Measurements from ENCODE around the gene PHTF2. TPM values are rescaled to one million over a fixed set of nuclear protein-coding genes. Genes with fewer than 3 reads are reported as not detected.
"Not testable (repeated sequence)": the region's sequence is repeated elsewhere in the genome, so short reads cannot be mapped to it uniquely, and the experiment has no call there.

PHTF2 gene
- polyA plus RNA-seq, 5 donors: 16.9 to 42.3 (median 34.4) TPM

DNA sequence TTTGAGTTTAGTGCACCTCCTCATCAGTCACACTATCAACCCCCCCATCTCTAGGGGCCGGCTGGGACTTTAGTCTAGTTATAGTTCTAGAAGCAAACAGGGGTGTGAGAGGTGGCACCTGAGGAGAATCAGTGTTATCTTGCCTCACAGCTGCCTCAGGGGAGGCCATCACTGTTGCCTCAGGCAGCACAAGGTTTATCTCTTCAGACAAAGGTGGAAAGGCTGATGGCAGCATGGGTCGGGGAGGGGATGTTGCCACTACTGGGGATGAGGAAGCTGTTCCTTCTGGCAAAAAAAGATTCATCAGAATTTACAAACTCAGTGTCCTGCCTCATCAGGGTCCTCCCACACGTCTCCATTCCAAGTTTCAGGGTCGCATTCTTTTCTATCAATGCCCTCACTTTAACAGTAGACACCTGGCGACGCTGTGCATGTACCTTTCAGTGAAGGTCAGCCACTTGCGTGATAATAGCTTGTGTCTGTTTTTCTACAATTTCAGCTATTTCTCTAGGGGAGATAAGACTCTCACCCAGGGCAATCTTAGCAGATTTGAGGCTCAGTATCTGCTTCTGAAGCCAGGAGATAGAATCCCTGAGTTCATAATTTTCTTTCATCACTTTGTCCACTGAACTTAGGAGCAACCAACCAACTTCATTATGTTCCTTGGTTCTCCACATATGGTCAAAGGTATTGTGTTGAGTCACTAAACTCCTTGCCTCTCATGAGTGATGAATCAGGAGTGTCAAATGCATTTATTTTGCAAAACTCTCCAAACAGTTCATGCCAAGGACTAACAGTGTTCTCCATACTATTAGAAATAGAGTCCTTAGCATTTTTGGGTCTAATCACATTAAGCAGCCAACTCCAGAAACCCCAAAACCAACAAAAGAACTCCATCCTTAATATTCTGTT lies 75.1 kb downstream of the PHTF2 start:
- DNase-seq: not testable (repeated sequence)

DNA sequence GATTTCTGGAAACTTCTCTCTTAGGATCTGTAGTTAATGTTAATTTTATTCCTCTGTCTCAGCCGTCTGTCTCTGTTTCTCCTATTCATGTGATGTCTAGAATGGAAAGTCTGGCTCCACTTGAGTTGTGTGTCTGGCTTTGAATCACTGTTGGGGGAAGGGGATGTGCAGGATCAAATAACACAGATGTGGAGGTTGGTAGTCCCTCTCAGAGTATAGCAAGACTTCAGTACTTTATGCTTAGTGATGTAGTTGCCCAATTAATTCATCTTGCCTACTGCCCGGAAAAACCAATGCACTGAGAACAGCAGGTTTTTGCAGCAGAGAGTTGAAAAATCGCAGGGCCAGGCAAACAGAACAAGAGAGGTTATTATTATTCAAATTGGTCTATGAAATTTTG lies 79.2 kb downstream of the PHTF2 start:
- DNase-seq: no peak

DNA sequence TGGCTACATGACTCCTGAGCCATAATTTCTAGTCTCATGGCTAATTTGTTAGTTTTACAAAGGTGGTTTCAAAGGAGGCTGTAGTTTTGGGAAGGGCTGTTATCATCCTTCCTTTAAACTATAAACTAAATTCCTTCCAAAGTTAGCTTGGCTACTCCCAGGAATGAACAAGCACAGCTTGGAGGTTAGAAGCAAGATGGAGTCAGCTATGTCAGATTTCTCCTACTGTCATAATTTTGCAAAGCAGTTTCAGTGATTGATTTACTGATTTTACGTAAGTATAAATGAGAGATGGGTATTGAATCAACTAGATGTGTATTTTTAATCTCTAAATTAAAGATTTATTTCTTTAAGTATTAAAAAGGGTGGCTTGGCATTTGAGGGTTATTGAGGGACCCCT lies 79.9 kb downstream of the PHTF2 start:
- no peak for DNase-seq

DNA sequence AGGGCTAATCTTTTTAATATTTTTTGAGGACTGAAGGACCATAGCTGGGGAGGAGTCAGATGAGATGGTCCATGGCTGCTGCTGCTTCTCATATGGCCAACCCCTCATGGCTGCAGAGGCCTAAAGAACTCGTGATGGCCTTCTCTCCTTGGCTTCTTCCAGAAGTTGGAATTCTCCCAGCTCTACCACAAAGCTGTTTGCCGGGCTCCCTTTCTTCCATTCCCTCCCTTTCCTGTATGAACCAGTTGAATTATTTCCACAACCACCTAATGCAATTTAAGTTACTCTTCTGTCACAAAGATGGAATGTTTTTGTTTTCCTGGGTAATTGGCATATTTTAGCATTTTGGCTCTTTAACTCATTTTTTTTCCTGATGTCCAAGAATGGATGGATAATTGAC lies 80.7 kb downstream of the PHTF2 start:
- DNase-seq: no peak

DNA sequence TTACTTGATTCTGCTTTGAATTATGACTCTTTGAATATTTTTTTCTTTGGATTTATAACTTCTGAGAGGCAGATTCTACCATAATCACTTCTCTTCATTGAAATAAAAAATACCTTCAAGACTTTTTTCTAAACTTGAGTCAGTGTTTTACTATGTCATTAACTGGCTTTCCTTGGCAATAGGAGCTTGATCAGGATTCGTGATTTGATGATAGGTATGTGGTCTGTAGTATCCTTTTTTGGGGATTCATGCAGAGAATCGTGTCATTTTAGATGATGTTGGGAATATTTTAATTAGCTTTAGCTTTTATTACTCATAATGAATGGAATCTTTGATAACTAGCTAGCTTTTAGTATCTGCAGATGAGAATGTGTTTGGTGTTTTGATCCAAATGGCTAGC lies 83.3 kb downstream of the PHTF2 start:
- DNase-seq: no peak

DNA sequence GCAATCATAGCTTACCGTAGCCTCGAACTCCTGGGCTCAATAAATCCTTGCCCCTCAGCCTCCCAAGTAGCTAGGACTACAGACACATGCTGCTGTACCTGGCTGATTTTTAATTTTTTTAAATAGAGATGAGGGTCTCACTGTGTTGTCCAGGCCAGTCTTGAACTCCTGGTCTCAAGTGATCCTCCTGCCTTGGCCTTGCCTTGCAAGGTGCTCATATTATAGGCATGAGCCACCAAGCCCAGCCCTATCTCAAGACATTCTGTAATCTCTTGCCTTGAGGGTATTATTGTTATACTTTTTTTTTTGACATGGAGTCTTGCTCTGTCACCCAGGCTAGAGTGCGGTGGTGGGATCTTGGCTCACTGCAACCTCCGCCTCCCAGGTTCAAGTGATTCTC lies 86.6 kb downstream of the PHTF2 start:
- DNase-seq: no peak

GRCh38 chr7:77887567-77887966 lies 89.0 kb downstream of the PHTF2 start:
- DNase-seq: no peak

DNA sequence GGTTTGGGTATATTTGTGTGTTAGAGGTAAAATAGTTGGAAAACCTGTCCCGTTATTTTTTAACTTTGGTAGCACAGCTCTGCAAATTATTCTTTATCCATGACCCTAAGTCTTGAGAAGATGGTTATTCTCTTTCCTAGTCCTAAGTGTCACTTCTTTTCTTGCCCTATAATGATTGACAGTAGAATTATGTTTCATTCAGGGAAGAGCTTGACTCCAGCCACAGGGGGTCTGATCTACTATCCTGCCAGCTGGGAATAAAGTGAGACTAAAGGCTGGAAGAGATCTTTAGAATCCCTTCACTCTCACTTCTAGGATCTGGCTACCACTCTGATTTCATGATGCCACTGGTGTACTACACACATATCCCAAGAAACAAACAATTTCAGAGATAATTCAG lies 90.4 kb downstream of the PHTF2 start:
- DNase-seq: no peak

DNA sequence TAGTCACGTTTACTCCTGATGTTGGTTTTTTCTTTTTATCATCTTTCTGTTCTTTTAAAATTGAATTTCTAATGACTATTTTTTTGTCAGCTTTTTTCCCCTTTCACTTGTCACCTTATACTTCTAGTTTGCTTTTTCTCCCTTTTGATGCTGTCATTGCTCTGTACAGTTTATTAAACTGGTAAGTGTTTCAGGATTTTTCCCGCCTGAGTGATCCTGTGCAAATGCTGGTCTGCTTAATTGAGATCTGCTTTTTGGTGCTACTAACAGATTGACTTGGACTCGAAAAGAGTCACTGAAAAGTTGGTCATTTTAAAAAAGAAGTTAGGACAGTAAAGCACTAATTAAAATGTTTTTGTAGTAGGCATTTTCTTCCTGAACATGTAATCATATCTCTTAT lies 95.2 kb downstream of the PHTF2 start:
- DNase-seq: no peak

DNA sequence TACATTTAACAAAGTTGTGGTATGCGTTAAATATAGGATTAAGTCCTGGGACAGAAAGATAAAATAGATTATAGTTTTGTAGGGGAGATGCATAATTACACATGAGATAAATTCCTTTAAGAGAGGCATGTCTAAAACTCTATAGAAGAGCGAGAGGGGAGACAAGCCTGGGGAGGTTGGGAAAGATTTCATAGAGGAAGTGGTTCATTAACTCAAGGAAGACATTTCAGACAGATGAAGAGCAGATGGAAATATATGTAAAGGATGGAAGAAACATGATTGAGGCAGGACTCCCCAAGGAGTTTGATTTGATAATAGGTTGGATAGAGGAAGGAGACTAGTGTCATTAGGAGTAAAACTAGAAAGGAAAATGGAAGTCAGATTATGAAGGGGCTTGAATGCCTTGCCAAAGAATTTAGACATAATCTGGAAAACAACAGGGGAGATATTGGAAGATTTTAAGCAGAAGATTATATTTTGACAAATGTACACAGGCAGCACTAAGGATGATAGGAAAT lies 96.1 kb downstream of the PHTF2 start:
- DNase-seq: no peak

GRCh38 chr7:77895905-77896304 lies 97.3 kb downstream of the PHTF2 start:
- DNase-seq: no peak

- no peak for DNase-seq
Observed at GRCh38 chr7:77897004-77897547, 98.5 kb downstream of the PHTF2 start.

DNA sequence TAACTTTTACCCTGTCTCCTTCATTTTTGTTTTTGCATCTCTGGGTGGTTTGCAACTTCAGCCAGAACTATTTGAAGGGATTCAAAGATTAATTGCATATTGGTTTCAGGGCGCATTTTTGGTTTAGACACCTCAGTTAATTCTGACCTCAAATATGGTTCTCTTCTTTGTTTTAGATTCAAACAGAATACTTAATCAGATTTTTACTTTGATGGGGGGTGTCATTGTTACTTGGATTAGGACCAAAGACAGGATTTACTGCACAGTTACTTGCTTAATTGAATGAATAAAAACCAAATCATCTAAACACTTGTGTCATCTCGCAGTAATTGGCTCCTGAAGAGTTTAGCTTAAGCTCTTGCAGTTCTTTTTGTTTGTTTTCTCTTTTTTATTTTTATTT lies 100.9 kb downstream of the PHTF2 start:
- no peak for DNase-seq

DNA sequence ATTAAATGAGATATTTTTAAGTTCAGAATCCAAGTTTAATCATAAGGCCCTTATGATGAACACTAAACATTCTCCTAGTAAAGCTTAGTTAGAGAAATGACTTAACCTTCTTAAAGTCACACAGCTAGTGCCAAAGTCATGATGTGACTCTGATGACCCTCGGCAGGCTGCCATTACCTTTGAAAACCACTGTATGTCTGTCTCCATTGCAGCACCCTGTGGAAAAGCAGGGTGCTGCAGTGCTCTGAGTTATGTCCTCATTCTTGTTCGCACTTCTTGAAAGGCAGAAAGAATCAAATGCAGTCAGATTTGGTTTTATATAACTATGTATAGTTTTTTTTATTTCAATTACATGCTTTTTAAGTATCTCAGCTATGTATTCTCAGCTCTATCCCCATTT lies 105.0 kb downstream of the PHTF2 start:
- no peak for DNase-seq

DNA sequence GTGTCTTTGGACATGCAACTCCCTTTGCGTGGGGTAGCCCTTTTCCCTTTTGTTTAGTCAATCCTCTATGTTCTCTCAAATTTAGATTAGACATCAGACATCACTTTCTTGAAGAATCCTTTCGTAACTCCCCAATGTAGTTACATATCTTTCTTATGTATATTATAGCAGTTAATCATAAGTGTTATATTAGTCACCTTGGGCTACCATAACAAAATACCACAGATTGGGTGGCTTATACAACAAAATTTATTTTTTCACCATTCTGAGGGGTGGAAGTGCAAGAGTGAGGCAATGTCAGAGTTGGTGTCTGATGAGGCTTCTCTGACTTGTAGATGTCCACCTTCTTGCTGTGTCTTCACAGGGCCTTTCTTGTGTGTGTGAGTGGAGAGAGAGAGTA lies 105.7 kb downstream of the PHTF2 start:
- no peak for DNase-seq

DNA sequence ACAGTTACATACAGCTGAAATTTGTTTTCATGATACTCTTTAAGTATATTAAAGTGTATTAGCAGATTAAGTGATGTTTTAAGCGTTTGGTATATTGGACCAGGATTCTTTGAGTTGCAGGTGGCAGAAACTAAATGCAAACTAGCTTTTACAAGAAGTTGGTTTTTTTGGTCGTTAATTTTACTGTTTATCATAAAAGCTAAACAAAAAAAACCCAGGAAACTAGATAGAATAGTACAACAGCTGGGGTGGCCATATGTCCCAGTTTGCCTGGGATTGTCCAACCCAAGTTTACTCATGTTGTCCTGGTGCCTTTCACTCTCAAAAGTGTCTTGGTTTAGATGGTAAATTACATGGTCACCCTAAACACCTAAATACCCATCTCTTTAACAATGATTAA lies 108.7 kb downstream of the PHTF2 start:
- DNase-seq: no peak

DNA sequence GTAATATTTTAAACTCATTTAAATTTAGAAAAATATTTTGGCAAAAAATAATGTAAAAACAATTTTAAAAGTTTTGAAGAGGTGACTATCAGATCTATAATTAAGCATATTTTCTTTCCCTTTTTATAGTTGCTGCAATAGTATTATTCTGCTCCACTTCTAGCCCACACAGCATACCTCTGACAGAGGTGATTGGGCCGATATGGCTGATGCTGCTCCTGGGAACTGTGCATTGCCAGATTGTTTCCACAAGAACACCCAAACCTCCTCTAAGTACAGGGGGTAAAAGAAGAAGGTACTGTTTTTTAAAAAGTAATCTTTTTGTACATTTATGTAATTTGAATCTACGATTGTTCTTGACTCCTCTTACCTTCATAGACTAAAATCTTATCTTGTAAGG lies 110.1 kb downstream of the PHTF2 start:
- DNase-seq: no peak

DNA sequence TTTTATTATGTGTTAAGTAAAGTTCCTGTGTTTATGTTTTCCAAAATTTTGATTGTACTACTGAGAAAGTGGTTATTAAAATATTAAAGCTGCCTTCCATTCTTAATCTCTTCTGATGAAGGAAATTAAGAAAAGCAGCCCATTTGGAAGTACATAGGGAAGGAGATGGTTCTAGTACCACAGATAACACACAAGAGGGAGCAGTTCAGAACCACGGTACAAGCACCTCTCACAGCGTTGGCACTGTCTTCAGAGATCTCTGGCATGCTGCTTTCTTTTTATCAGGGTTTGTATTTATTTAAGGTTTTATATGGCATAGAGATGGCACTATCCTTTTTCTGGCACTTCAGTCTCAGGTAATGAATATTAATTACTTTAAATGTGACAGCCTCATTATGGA lies 111.6 kb downstream of the PHTF2 start:
- DNase-seq: no peak

DNA sequence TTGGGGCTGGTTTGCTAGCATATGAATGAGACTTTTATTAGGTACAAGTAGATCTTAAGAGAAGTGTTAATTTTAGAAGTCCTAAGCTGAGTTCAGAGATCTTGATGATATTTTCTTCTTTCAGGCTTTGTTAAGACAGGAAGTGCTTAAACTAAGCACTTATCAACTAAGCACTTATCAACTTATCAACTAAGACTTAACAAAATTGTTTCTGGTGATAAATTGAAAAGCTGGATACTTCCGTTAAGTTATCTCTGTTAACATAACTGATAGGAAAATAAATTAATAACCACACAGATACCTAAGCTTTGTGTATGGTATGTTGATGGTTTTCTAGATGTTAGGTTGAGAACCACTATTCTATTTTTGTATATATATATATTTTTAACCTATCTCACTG lies 113.7 kb downstream of the PHTF2 start:
- no peak for DNase-seq

GRCh38 chr7:77913977-77914607 lies 115.5 kb downstream of the PHTF2 start:
- peak; percentile 2 to 5 for DNase-seq

- no peak for DNase-seq
Observed at GRCh38 chr7:77917500-77918262, 119.1 kb downstream of the PHTF2 start.

DNA sequence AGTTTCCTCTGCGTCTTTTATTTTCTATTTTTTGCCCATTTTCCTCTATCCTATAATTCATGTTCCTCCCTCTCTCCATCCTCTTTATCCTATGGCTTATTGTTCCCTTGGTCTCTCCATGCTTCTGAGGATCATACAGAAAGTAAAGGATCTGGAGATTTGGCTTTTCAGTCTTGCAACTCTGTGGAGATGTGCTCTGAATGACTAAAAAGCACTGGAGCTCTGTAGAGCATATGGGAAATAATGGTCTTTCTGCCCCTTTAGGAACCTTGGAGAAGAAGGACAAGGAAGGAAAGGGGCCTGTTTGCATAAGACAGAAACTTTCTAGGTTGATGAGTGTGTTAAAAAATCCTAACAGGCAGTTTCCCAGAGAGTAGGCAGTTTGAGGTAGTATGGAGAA lies 120.1 kb downstream of the PHTF2 start:
- DNase-seq: no peak

Data from right lung (tissue), 5 donors.